ENCODE results near the gene RAVER2.

The RAVER2 gene

DNA sequence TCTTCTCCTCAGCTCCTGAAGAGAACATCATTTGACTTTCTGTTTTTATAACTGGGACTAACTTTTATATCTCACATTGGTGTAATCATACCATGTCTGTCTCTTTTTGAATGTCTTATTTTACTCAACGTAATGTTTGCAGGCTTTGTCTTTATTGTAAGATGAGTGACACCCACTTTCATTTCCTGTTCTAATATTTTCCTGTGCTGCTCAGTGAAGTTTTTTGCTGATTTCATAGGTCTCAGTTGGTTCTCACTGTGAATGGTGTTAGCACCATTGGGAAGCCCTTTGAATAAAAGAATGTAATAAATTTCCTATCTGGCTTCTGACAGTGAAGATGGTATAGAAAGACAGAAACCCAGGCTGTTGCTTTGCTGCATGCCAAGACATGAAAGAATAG lies 84.0 kb downstream of the RAVER2 start:
- H3K36me3 ChIP-seq (ENCODE audit: insufficient read depth, insufficient read length, low read length) = peaks cover 22% of the 10 kb centered on the region
- H3K27me3 ChIP-seq (ENCODE audit: insufficient read depth, insufficient read length) = no peaks in the 10 kb centered on the region
- DNase-seq (ENCODE audit: low read depth, low spot score) = no peak
- TF ChIP-seq ZNF274 (IDR thresholded peaks at IDR 0.05; ENCODE audit: low read depth, low read length) = no peak
- no peak for TF ChIP-seq SUZ12 (IDR thresholded peaks at IDR 0.05; ENCODE audit: extremely low read depth, insufficient read depth, insufficient read length)
- no peak for TF ChIP-seq YY1 (IDR thresholded peaks at IDR 0.05; ENCODE audit: insufficient read depth, insufficient read length)
- no peaks in the 10 kb centered on the region for H3K9me3 ChIP-seq (ENCODE audit: insufficient read depth, low read length)
- H3K4me3 ChIP-seq (ENCODE audit: insufficient read length, low read depth) = no peak overlapping the region
- H3K4me1 ChIP-seq (ENCODE audit: insufficient read depth, insufficient read length) = peaks cover 8% of the 10 kb centered on the region
- H3K9ac ChIP-seq (ENCODE audit: insufficient read length, low read depth) = no peak overlapping the region

DNA sequence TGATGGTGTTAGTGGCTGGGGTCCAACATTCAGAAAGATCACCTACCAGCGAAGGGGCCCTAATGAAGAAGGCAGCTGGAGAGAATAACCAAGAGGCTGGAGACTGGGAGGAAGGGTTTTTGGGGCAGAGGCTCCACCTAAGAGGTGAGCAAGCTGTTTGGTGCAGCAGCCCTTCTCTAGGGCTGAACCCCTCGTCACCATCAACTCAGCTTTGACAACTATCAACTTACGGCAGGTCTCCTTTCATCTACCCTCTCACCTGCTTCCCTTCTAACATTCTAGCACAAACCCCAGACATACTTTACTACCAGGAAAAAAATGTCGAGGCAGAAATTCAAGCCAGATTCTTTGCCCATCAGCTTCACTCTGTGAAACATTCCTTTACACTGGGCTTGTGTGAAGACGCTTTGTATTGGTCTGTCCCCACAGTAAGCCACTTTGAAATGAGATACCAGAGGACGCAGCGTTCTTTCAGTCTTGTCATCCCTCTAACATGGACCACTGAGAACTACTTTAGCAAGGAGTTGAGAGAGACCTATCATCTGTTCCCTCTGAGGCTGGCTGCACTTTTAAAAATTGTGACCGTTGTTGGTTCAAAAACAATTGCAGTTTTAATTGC lies 84.6 kb downstream of the RAVER2 start:
- Histone ChIP-seq H3K27me3 (ENCODE audit: insufficient read depth, insufficient read length) (no peaks in the 10 kb centered on the region), H3K4me1 (ENCODE audit: insufficient read depth, insufficient read length) (peaks cover 8% of the 10 kb centered on the region), H3K9me3 (ENCODE audit: insufficient read depth, low read length) (no peaks in the 10 kb centered on the region), H3K4me3 (ENCODE audit: insufficient read length, low read depth) (no peak overlapping the region), H3K9ac (ENCODE audit: insufficient read length, low read depth) (no peak overlapping the region), H3K36me3 (ENCODE audit: insufficient read depth, insufficient read length, low read length) (peaks cover 29% of the 10 kb centered on the region)
- TF ChIP-seq SUZ12 (IDR thresholded peaks at IDR 0.05; ENCODE audit: extremely low read depth, insufficient read depth, insufficient read length) (no peak), YY1 (IDR thresholded peaks at IDR 0.05; ENCODE audit: insufficient read depth, insufficient read length) (no peak), ZNF274 (IDR thresholded peaks at IDR 0.05; ENCODE audit: low read depth, low read length) (no peak)
- DNase-seq (ENCODE audit: low read depth, low spot score) = no peak

DNA sequence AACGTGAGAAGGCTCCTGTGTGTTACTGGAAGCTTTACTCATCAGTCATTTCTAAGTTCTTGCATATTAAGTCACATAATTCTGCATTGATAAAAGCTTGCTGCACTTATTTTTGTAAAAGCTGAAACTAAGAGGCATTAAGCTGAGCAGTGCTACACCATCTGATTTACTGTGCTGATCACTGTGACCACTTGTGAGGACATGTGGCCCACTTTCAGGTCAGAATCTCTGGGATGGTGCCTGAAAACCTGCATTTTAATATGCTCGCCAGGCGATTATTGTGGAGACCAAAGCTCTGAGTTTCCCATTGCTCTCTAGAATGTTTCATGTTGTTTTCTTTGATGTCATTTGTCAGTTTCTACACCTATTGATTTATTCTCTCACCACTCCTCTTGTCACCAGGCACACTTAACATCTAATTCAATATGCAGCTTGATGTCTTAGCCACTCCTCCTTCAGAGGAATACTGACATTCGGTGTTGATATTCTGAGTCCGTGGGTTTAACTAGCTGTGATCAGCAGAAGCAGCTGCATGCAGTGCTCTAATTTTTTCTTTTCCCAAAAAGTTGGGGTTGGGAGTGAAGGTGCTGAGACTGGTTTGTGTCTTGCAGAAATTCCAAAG lies 85.3 kb downstream of the RAVER2 start:
- H3K4me3 ChIP-seq (ENCODE audit: insufficient read length, low read depth) = no peak overlapping the region
- H3K27me3 ChIP-seq (ENCODE audit: insufficient read depth, insufficient read length) = no peaks in the 10 kb centered on the region
- TF ChIP-seq SUZ12 (IDR thresholded peaks at IDR 0.05; ENCODE audit: extremely low read depth, insufficient read depth, insufficient read length) = no peak
- no peak for TF ChIP-seq ZNF274 (IDR thresholded peaks at IDR 0.05; ENCODE audit: low read depth, low read length)
- no peak overlapping the region for H3K9ac ChIP-seq (ENCODE audit: insufficient read length, low read depth)
- peaks cover 35% of the 10 kb centered on the region for H3K36me3 ChIP-seq (ENCODE audit: insufficient read depth, insufficient read length, low read length)
- no peaks in the 10 kb centered on the region for H3K9me3 ChIP-seq (ENCODE audit: insufficient read depth, low read length)
- H3K4me1 ChIP-seq (ENCODE audit: insufficient read depth, insufficient read length) = peaks cover 8% of the 10 kb centered on the region
- no peak for DNase-seq (ENCODE audit: low read depth, low spot score)

DNA sequence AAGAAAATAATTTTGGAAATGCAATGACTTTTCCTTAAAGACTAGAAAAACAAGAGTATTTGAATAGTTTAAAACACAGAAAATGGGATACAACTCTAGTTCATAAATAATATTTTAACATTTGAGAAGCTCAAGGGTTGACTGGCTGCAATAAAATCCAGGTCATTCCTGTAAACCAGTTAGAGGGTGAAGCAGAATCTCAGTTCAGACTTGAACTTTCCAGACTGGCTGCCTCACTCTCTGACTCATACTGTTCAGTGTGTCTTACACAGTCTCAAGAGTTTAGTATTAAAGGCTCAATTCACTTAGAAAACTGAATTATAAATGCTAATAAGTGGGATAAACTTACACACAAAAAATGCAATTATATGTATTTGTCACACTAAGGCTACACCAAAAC lies 89.9 kb downstream of the RAVER2 start:
- peaks cover 6% of the 10 kb centered on the region for H3K4me1 ChIP-seq (ENCODE audit: insufficient read depth, insufficient read length)
- no peak for DNase-seq (ENCODE audit: low read depth, low spot score)
- no peak overlapping the region for H3K4me3 ChIP-seq (ENCODE audit: insufficient read length, low read depth)
- H3K9me3 ChIP-seq (ENCODE audit: insufficient read depth, low read length) = no peaks in the 10 kb centered on the region
- H3K36me3 ChIP-seq (ENCODE audit: insufficient read depth, insufficient read length, low read length) = peaks cover 78% of the 10 kb centered on the region
- H3K9ac ChIP-seq (ENCODE audit: insufficient read length, low read depth) = no peak overlapping the region
- no peak for TF ChIP-seq SUZ12 (IDR thresholded peaks at IDR 0.05; ENCODE audit: extremely low read depth, insufficient read depth, insufficient read length)
- TF ChIP-seq YY1 (IDR thresholded peaks at IDR 0.05; ENCODE audit: insufficient read depth, insufficient read length) = no peak
- no peak for TF ChIP-seq ZNF274 (IDR thresholded peaks at IDR 0.05; ENCODE audit: low read depth, low read length)
- H3K27me3 ChIP-seq (ENCODE audit: insufficient read depth, insufficient read length) = no peaks in the 10 kb centered on the region

DNA sequence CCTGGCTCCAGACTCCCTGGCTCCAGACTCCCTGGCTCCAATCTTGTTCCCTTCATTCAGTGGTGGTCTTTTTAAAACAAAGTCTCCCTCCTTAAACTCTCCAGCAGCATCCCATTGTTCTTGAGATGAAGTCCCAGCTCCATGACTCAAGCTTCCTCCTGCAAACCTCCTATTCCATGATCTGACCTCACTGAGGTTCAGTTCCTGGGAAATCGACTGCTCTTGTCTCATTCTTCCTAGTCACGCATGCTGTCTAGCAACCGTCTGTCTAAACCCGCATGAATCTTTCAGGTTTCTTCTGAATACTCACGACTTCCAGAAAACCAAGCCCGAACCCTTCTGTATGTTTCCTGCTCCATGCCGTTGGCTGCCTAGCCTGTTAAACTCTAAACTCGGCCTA lies 91.9 kb downstream of the RAVER2 start:
- TF ChIP-seq YY1 (IDR thresholded peaks at IDR 0.05; ENCODE audit: insufficient read depth, insufficient read length) (no peak), SUZ12 (IDR thresholded peaks at IDR 0.05; ENCODE audit: extremely low read depth, insufficient read depth, insufficient read length) (no peak), ZNF274 (IDR thresholded peaks at IDR 0.05; ENCODE audit: low read depth, low read length) (no peak)
- no peaks in the 10 kb centered on the region for H3K9me3 ChIP-seq (ENCODE audit: insufficient read depth, low read length)
- H3K9ac ChIP-seq (ENCODE audit: insufficient read length, low read depth) = no peak overlapping the region
- H3K4me1 ChIP-seq (ENCODE audit: insufficient read depth, insufficient read length) = peaks cover 6% of the 10 kb centered on the region
- no peaks in the 10 kb centered on the region for H3K27me3 ChIP-seq (ENCODE audit: insufficient read depth, insufficient read length)
- peaks cover 89% of the 10 kb centered on the region for H3K36me3 ChIP-seq (ENCODE audit: insufficient read depth, insufficient read length, low read length)
- no peak for DNase-seq (ENCODE audit: low read depth, low spot score)
- no peak overlapping the region for H3K4me3 ChIP-seq (ENCODE audit: insufficient read length, low read depth)

DNA sequence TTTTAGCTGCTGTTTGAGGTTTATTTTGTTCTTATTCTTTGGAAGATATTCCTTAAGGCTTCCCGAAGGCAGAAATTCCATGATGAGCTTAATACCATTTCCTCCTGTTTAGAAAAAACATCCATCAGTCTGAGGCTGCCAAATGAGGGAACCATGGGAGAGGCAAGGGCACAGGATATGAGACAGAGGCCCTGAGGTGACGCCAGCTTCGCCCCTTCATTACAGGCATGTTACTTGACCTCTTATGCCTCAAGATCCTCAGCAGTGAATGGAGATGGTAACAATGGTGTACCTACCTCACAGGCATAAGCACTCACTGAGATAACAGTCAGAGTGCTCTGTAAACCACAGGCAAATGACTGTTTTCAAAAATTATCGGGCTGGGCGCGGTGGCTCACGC lies 93.6 kb downstream of the RAVER2 start:
- H3K36me3 ChIP-seq (ENCODE audit: insufficient read depth, insufficient read length, low read length) = peaks cover 92% of the 10 kb centered on the region
- no peaks in the 10 kb centered on the region for H3K27me3 ChIP-seq (ENCODE audit: insufficient read depth, insufficient read length)
- peaks cover 6% of the 10 kb centered on the region for H3K4me1 ChIP-seq (ENCODE audit: insufficient read depth, insufficient read length)
- no peaks in the 10 kb centered on the region for H3K9me3 ChIP-seq (ENCODE audit: insufficient read depth, low read length)
- no peak overlapping the region for H3K4me3 ChIP-seq (ENCODE audit: insufficient read length, low read depth)
- no peak overlapping the region for H3K9ac ChIP-seq (ENCODE audit: insufficient read length, low read depth)
- TF ChIP-seq SUZ12 (IDR thresholded peaks at IDR 0.05; ENCODE audit: extremely low read depth, insufficient read depth, insufficient read length) (no peak), YY1 (IDR thresholded peaks at IDR 0.05; ENCODE audit: insufficient read depth, insufficient read length) (no peak), ZNF274 (IDR thresholded peaks at IDR 0.05; ENCODE audit: low read depth, low read length) (no peak)
- DNase-seq (ENCODE audit: low read depth, low spot score) = no peak

DNA sequence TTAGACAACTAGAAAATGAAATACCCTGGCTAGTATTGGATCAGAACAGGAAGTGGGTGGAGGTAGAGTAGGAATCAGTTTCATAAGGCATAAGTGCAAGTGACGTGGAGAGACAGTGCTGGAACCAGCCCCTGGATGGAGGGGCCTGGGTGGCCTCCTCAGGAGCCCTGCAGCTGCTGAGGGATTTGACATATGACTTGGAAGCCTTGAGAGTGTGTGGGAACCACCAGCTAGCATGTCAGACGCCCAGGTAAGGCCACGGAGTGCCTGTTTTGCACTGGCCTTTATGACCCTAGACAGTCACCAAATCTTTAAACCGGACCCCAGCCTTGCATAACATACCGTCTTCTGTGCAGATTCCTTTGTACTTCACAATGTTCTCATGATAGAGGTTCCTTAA lies 94.4 kb downstream of the RAVER2 start:
- Histone ChIP-seq H3K36me3 (ENCODE audit: insufficient read depth, insufficient read length, low read length) (peaks cover 92% of the 10 kb centered on the region), H3K27me3 (ENCODE audit: insufficient read depth, insufficient read length) (no peaks in the 10 kb centered on the region), H3K9me3 (ENCODE audit: insufficient read depth, low read length) (no peaks in the 10 kb centered on the region), H3K9ac (ENCODE audit: insufficient read length, low read depth) (no peak overlapping the region), H3K4me1 (ENCODE audit: insufficient read depth, insufficient read length) (peaks cover 6% of the 10 kb centered on the region), H3K4me3 (ENCODE audit: insufficient read length, low read depth) (no peak overlapping the region)
- DNase-seq (ENCODE audit: low read depth, low spot score) = no peak
- TF ChIP-seq YY1 (IDR thresholded peaks at IDR 0.05; ENCODE audit: insufficient read depth, insufficient read length) = no peak
- TF ChIP-seq SUZ12 (IDR thresholded peaks at IDR 0.05; ENCODE audit: extremely low read depth, insufficient read depth, insufficient read length) = no peak
- TF ChIP-seq ZNF274 (IDR thresholded peaks at IDR 0.05; ENCODE audit: low read depth, low read length) = no peak
